Hepatocyte (in vitro differentiated cells): Measurements from ENCODE around the gene ID3.

Experiments used
- EZH2 ChIP-seq: fragments of 200-600 bp; sonication (generic); IDR thresholded peaks from 2 replicates; pipeline ENCODE4 v1.6.1; 2016; ENCODE audit warnings: antibody characterized with exemption, mild to moderate bottlenecking, borderline replicate concordance
- EZH2phosphoT487 ChIP-seq: fragments of 200-600 bp; sonication (generic); IDR thresholded peaks from one replicate; pipeline ENCODE4 v1.6.1; 2018; ENCODE audit warnings: antibody characterized with exemption, mild to moderate bottlenecking, low read depth, moderate library complexity; ENCODE audit not compliant: unreplicated experiment, severe bottlenecking
- TF ChIP-seq, protein P1 (sequence below): fragments of 200-600 bp; sonication (generic); IDR thresholded peaks from 2 replicates; pipeline ENCODE4 v1.5.1; 2016; ENCODE audit warnings: antibody characterized with exemption, mild to moderate bottlenecking; ENCODE audit not compliant: poor library complexity

DNA sequence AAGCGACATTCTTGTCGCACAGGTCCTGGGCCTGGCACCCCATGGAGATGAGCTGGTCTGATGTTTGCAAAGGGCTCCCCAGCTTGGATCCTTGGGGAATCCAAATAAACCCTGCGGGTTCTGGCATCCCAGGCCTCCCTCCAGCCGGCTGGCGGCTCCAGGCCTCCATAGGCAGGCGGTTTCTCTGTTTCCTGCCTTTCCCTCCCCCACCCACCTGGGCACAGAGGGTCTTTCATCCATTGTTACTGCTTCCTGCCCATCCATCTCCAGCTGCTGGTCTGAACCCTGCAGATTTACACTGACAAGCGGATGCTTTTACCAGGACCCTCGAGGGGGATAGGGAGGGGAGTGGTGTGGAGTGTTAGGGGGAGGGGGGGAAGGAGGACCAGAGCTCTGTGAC, 39.1 kb upstream of the ID3 start:
- TF ChIP-seq, protein P1, sequence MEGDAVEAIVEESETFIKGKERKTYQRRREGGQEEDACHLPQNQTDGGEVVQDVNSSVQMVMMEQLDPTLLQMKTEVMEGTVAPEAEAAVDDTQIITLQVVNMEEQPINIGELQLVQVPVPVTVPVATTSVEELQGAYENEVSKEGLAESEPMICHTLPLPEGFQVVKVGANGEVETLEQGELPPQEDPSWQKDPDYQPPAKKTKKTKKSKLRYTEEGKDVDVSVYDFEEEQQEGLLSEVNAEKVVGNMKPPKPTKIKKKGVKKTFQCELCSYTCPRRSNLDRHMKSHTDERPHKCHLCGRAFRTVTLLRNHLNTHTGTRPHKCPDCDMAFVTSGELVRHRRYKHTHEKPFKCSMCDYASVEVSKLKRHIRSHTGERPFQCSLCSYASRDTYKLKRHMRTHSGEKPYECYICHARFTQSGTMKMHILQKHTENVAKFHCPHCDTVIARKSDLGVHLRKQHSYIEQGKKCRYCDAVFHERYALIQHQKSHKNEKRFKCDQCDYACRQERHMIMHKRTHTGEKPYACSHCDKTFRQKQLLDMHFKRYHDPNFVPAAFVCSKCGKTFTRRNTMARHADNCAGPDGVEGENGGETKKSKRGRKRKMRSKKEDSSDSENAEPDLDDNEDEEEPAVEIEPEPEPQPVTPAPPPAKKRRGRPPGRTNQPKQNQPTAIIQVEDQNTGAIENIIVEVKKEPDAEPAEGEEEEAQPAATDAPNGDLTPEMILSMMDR: no peak
- no peak for TF ChIP-seq EZH2
- TF ChIP-seq EZH2phosphoT487: no peak
